SIG-M5 treated with dmso at 0.1 percent for 504 hours (cell line): Measurements from ENCODE around the gene AVEN.

ENCODE experiments used
- DNase-seq: peaks from one replicate; lab custom pipeline; 2025; ENCODE audit not compliant: unreplicated experiment; lab: John Stamatoyannopoulos, UW

The AVEN gene

DNA sequence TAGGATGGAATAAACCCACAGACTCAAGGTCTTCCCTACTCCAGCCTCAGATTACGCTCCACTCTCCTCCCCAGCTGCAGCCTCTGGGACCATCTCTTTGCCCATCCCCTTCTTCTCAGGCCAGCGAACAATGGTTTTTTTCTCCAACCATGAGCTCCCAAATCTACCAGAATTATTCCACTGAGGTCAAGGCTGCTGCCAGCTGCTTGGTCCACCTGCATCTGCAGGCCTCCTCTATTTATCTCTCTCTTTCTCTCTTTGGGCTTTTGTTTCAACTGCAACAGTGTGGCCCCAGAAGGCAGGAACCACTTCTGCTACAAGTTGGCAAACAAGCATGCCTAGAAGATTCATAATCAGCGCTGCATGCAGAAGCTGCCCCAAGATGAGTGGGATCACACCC, 51.6 kb downstream of the AVEN start:
- no peak for DNase-seq

DNA sequence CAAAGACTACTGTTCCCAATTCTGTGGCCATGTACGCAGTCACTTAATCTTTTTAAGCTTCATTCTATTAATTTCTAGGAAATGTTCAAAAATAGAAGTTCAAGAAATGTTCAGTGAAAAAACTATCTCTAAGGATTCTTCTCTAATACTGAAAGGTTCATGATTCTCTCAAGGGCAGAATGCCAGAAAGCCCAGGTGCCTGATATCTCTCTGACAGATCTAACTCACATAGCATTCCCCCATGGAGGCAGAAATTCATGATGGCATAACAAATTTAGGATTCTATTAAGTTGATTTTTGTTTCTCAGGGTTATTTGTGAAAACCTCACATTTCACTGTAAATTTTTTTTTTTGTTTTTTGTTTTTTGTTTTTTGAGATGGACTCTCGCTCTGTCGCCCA, 53.3 kb downstream of the AVEN start:
- no peak for DNase-seq

DNA sequence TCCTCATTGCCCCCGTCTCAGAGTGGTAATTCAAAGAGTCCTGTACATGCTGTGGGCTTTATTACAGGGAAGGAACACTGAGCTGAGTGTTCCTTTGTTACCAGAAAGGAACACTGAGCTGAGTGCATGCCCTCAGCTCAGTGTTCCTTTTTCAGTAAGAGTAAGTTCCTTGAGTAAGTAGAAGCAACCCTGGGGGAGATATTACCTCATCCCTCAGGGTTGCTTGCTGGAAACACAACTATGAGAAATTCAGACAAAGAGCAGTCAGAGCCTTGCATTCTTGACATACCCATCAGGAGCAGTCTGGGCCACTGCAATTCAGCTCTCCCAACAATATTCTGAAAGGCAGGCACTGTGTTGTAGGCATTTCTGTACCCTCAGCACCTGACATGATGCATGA, 53.7 kb downstream of the AVEN start:
- DNase-seq = no peak

DNA sequence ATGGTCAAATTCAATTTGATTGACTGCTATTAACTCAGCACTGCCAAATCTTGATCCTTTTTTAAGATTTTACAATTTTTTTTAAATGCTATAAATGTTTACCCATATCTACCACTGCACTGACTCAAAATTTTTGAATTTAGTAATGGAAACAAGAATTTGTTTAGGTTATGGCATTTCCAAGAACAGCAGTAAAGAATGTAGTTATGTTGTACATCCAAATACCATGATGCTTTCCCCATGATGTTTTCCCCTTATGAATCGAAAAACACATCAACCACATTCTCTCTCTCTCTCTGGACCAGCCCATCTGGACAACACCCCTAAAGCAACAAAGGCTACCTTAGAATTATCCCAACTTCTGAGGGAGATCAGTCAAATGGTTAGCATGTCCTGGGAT, 56.5 kb downstream of the AVEN start:
- no peak for DNase-seq

DNA sequence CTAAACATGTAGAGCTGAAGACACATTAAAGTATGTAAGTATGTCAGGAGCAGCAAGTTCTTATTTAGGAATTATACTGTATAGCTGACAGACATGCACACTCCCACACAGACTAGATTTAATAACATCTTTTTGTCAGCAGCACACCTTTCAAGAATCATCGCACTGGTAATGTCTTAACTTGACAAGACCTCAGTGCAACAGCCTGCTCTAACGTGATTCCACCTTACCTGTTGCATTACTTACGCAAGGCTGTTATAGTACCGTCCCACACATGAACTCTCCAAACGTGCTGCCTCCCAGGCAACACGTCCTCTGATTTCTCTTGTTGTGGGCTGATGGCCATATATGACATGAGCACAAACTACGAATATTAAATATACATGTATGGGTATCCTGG, 58.8 kb downstream of the AVEN start:
- no peak for DNase-seq

DNA sequence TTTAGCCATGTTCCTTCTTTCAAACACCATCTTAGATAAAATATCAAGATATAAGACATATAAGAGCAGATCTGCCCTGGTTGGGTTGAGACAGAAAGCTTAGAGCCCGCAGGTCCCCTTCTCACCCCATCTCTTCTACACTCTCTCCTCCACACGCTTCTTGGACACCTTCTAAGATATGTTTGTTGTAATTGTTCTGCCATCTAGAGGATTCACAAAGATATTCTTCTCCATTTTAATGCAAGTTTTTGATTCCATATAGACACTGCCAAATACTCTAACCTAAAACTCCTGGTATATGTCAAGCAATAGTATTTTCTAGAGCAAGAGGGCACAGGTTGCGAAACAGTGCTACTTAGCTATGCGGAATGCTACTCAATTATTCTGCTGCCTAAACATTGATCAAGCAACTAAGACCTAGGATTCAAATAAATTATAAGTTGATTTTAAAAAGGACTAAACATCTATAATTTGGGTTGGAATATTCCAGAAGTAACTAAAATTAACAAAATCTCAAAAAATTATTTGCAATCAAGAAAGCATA, 63.9 kb downstream of the AVEN start:
- no peak for DNase-seq

DNA sequence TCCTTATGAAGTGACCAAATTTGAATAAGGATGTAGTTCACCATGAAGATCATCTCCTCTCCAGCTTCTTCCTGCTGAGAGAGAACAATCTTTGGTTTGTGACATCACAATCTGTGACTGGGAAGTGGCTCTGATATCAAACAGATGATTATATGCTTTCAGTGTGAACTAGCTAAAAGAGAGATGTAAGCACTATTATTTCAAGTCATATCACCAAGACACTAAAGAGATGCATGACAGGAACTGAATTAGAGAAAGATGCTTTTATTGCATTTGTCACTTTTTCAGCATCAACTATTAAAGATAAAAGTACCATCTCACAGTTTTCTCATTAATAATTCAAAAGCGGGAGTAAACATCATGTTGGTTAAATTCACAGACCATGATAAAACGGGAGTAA, 67.2 kb downstream of the AVEN start:
- DNase-seq = no peak

DNA sequence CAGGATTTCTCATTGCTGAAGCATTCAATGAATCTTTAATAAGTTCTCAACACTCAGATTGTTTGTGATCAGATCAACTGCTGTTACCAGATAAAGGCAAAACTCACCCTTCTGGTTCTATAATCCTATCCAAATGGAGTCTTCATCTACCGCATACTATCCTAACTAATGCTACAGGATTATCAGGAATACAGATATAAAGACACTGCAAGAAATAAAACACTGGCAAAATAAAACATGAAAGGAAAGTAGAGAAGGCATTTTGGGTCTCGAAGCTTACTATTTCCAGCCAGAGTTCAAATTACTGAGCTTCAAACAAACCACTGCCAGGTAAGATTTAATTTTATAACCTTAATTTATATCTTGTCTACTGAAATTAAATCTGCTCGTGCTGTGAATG, 70.2 kb downstream of the AVEN start:
- no peak for DNase-seq

DNA sequence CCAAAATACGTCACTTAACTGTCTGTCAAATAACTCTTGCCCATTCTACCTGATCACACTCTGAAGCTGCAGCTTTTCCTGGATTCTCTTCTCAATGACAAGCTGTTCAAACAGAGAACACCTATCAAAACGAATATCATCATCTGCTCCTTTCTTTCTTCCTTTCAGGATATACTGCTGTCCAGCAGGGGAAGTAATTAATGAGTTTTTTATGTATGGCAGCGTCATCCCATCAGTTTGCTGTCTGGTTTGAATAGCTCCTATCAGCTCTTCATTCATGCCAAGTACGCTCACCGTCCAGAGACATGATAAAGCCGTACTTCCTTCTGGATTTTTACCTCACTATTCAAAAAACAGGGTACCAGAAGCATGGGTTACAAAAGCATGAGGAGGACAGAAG, 70.8 kb downstream of the AVEN start, which contains the start of gene CHRM5:
TSS of gene CHRM5 (plus strand) at position 274 of the 400 bp plus-strand sequence. CDS start 94,221 bp downstream, outside the sequence.
- DNase-seq = no peak

DNA sequence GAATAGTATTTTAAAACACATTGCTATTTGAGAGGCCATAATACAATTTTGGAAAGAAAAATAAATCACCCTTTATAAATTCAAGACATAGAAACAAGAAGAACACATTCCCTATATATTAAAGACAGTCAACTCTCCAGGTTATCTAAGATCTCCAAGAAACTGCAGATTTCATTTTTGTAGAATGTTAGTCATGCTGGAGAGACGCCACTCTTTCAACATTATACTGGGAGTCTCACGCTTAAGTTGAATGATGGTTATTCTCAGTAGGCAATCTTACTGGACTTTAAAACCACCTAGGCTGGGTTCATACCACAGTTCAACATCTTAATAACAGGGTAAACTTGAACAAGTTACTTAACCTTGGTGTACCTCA, 74.4 kb downstream of the AVEN start:
- no peak for DNase-seq

DNA sequence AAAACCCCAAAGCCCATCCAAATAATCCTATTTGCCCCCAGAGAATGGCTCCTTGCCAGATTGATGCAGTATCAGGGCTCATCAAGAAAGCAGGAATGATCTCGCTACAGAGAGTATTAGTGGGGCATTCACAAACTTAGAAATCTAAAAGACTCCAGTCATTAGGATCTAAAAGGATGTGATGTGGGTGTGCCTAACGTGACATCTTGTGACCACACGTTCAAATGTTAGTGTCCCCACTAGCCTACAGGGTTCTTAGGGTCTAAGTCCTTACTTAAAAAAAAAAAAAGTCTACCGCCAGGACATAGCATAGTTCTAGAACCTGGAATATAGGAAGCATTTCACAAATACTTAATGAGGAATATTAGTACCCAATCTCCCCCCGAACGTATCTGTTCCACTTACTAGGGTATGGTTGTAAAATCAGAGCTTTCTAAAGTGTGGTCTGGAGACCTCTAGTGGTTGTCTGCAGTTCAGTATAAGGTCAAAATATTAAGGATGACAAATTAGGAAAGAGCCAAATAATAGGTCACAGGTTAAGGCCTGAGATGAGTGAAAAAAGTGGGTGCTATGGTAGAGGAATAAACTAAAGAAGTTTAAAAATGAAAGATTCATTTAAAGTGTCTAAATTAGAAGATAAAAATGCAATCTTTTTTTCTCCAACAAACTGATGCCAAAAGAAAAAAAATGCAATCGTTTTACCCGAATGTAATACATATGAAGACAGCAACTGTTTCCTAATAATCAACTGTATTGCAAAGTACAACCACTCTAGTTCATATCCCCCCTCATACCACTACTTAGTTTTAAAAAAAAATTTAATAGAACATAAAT, 75.0 kb downstream of the AVEN start:
- DNase-seq = peak; percentile 43

DNA sequence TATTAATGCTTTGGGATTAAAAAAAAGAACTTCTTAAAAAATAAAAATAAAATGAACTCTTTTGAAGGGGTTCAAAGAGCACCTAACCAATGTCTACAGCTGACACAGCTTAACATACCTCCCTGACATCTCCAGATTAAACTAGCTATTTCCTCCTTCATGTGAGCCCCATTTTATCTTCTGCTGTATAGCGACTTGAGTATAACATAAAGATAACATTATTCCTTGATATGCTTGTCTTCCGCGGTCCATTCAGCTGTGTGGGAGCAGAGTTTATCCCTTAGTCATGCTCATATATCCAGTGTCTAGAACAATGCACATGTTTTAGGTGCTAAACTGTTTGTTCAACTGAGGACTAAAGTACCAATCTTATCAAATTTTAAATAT, 78.5 kb downstream of the AVEN start:
- no peak for DNase-seq

DNA sequence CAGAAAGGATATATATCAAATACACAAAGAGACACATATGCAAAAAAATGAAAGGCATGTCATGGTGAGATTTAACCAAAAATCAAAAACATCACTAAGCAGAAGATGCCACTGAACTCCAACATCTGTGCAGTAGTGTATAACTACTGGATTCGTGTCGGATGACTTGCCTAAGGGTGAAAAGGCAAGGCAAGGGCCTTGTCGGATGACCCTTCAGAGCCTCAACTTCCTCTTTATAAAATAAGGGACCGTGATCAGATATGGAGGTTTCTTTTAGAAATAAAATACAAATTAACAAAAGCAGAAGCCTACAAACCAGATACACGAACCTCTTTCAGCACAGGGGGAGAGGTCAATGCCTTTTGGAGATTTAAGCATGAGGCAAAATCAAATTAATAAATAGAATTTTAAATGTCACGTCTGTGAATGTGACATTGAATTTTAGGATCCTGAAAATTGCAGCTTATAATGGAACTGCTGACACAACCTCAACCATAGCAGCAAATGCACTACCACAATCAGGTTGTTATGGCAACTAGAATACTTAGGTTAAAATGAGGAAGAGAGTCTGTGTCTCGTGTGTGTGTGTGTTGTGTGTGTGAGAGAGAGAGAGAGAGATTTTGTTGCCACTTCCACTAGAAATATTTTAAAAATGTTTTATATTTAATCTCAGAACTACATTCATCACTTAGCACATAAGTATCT, 79.0 kb downstream of the AVEN start:
- DNase-seq = peak; percentile 28

DNA sequence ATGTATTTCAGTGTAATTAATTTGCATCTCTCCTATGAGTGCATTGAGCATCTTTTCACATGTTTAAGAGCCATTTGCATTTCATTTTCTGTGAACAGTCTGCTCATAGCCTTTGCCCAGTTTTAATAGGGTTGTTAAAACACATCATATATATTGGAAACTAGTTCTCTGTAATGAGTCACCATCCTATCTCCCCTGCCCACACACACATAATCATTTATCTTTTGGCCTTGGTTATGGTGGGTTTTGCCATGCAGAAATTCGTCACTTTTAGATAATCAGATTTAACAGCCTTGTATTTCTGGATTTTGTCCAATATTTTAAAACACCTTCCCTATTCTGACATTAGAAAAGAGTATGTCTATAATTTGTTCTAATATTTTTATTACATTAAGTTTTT, 82.6 kb downstream of the AVEN start:
- DNase-seq = no peak

DNA sequence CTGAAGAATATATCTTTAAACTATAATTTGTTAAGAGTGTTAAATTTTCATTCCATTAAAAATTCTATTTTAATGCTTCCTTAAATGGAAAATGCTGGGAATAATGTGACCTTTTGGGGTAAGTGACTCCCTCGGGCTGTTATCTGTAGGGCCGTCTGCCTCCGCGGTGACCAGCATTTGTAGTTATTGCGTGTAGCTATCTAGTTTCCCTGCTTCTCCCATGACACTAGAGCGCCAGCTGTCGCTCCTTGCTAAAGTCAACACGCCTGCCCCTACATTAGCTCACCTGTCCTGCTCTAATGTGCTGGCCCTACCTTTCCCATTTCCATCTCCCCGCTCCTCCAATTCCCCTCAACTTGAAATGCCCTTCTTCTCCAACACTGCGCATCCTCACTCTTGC, 83.1 kb downstream of the AVEN start:
- no peak for DNase-seq

DNA sequence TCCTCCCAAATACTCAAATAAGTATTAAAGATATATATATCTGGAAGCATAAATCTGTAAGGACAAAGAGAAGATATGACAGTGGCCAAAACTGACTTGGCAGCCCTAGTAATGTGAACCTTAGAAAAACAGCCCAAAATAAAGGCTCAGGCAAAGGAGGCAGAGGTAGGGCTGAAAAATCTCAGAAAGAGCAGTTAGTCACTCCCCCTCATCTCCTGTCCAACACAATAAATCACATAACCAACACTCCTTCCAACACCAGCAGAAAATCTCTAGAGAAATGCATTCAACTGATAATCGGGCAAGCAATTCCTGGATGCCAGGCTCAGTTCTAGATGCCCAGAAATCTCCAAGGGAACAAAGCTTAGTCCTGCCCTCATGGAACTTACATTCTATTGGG, 92.9 kb downstream of the AVEN start:
- DNase-seq = no peak

DNA sequence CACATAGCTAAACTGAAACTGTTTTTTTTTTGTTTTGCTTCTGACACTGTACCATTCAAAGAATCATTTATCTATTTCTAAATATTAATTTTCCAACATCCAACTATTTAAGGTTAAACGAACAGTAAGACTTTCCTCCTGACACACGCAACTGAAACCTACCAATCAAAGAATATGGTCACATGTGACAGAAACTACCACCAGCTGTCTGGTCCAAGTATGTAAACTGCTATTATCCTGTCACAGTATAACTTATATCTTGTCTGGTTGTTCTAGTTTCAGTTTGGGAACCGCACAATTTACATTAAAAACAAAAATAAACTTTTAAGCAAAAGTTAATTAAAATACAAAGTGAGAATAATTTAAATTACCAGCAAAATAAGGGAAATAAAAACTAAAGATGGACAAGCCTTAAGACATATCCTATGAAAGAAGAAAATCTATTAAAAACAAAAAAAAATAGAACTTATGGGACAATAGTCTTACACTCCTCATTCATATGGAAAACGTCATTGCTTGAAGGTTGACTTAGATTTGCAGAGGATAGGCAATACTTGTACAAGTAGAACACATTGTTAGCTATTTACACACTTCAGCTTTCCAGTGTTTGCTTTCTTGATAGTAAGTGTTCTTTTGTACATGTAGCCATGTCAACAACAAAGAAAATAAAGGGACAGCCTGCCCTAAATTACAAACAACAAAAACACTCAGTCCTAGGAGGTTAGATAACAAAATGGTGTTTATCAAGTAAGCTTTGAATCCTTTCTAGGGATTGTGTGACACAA, 97.5 kb downstream of the AVEN start:
- no peak for DNase-seq

DNA sequence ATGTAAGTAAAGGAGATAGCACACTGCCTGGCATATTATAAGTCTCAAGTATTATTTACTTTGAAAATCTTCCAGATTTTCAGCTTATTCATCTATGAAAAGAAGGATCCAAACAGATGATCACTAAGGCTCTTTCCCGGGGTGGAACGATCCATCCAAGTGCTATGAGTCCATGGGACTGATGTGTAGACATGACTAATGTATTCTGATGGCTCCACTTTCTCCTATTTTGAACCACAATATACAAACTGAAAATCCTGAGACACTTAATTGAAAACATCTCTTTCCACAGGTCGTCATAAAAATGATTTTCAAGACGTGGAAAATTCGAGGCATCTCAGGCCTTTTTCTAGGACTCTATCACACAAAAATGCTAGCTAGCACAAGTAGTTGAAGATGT, 104.1 kb downstream of the AVEN start:
- no peak for DNase-seq

DNA sequence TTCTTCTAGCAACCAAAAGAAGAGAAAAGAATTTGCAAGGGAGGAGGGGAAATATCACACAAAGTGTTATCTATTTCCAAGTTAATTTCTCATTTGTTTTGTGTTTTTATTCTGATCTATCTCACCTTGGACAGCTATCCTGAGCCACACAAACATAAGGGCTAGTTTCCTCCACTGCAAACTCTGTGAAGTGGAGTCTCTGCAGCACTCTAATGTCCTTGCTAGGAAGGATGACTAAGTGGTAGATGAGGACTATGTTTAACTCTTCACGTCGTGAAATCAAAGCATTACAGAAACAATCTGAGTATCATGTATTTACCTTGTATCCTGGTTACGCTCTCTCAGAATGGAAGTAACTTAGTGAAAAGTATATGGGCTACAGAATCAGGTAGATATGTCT, 104.6 kb downstream of the AVEN start:
- DNase-seq = no peak

DNA sequence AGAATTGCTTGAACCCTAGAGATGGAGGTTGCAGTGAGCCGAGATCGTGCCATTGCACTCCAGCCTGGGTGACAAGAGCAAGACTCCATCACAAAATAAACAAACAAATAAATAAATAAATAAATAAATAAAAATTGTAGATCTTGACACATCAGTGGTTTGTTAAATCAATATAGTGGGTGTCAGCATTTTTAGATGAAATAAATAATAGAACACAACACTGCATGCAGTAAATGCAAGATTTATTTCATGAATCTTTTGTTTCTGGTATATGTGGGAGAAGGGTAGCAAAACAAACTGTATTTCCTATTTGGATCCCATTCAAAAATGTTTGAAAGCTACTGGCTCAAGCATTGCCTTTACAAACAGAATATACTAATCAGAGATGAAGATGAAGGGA, 106.3 kb downstream of the AVEN start:
- no peak for DNase-seq

DNA sequence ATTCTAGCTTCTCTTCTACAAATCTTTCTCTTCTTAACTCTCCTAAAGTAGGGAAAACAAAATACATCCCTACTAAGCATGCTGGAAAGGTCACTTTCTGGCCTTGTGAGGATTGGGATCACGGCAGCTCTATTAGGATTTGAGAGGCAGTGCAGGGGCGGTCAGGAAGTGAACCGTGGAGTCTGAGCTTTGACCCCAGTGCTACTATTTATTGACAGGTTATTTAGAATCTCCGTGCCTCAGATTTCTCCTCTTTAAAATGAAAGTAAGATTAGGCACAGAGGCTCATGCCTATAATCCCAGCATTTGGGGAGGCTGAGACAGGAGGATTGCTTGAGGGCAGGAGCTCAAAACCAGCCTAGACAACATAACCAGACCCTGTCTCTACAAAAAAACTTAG, 112.7 kb downstream of the AVEN start:
- no peak for DNase-seq

DNA sequence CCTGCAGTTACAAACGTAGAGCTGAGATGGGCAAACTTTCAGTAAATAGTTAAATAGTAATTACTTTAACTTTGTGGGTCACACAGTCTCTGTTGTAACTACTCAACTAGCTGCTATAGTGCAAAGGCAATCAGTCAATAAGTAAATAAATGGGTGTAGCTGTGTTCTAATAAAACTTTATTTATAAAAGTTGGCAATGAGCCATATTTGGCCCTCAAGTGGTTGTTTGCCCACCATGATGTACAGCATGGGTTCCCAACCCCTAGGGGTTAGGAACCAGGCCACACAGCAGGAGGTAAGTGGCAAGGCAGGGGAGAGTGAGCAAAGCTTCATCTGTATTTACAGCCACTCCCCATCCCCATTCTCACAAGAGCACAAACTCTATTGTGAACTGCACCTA, 115.6 kb downstream of the AVEN start:
- DNase-seq = no peak
